Smooth muscle cell (in vitro differentiated cells): ENCODE results near the gene NDUFAF4. TPM values are rescaled to one million over a fixed set of nuclear protein-coding genes. Genes with fewer than 3 reads are reported as not detected.

Experiments
- DNase-seq: peaks from one replicate; lab custom pipeline; 2025; ENCODE audit not compliant: unreplicated experiment; lab: John Stamatoyannopoulos, UW
- H2AFZ ChIP-seq: fragments of 200-600 bp; sonication (generic); 2 replicates; pipeline ENCODE4 v1.6.0; 2016; ENCODE audit warnings: antibody characterized with exemption, low read depth, mild to moderate bottlenecking
- H3F3A ChIP-seq: fragments of 200-600 bp; sonication (generic); 2 replicates; pipeline ENCODE4 v1.6.0; 2017; ENCODE audit warnings: antibody characterized with exemption, low read depth
- H3K27ac ChIP-seq: fragments of 200-600 bp; sonication (generic); 2 replicates; pipeline ENCODE4 v1.5.1; 2016; ENCODE audit warnings: low read depth, mild to moderate bottlenecking
- H3K27me3 ChIP-seq: fragments of 200-600 bp; sonication (generic); 2 replicates; pipeline ENCODE4 v1.6.1; 2016; ENCODE audit warnings: low read depth, mild to moderate bottlenecking
- H3K36me3 ChIP-seq: fragments of 200-600 bp; sonication (generic); 2 replicates; pipeline ENCODE4 v1.5.1; 2016; ENCODE audit warnings: low read depth
- H3K4me1 ChIP-seq: fragments of 200-600 bp; sonication (generic); 2 replicates; pipeline ENCODE4 v1.5.1; 2016; ENCODE audit warnings: low read depth
- H3K4me2 ChIP-seq: fragments of 200-600 bp; sonication (generic); 2 replicates; pipeline ENCODE4 v1.6.0; 2016; ENCODE audit warnings: mild to moderate bottlenecking
- H3K4me3 ChIP-seq: fragments of 200-600 bp; sonication (generic); 2 replicates; pipeline ENCODE4 v1.5.1; 2016; ENCODE audit warnings: mild to moderate bottlenecking
- H3K79me2 ChIP-seq: fragments of 200-600 bp; sonication (generic); 2 replicates; pipeline ENCODE4 v1.6.0; 2016; ENCODE audit warnings: low read depth, mild to moderate bottlenecking
- H3K9ac ChIP-seq: fragments of 200-600 bp; sonication (generic); 2 replicates; pipeline ENCODE4 v1.6.0; 2016; ENCODE audit warnings: low read depth
- H3K9me3 ChIP-seq: fragments of 200-600 bp; sonication (generic); replicated peaks from 2 replicates; pipeline ENCODE4 v1.5.1; 2016; ENCODE audit warnings: low read depth
- H4K20me1 ChIP-seq: fragments of 200-600 bp; sonication (generic); 2 replicates; pipeline ENCODE4 v1.6.0; 2016; ENCODE audit warnings: low read depth
- CTCF ChIP-seq: fragments of 200-600 bp; sonication (generic); IDR thresholded peaks from 2 replicates; pipeline ENCODE4 v1.5.1; 2017; ENCODE audit warnings: borderline replicate concordance, mild to moderate bottlenecking, antibody characterized with exemption; ENCODE audit not compliant: insufficient read depth, poor library complexity, severe bottlenecking
- WGBS: methylation state at CpG from one replicate; pipeline ENCODE4 v1.1.7; 2016; ENCODE audit warnings: low lambda C conversion rate; 5-methylcytosine and 5-hydroxymethylcytosine counted together
- polyA plus RNA-seq: library from polyadenylated mRNA; unstranded; fragments of >200 nt; fragmentation: Nextera tagmentation; extraction: Ambion mirVana; gene quantifications from 2 replicates; pipeline ENCODE4 v1.2.1, GENCODE V29; 2016
- total RNA-seq: library from RNA; depleted of rRNA; stranded (reverse); fragments of >200 nt; gene quantifications from 2 replicates; pipeline ENCODE4 v1.2.3, GENCODE V29; 2014

NDUFAF4 gene
- total and polyA plus RNA-seq, 2 experiments from 2014 or later, result 40.4 to 51.0 TPM

GRCh38 chr6:96917098-96917497 lies 19.4 kb upstream of the NDUFAF4 start:
- no peak for TF ChIP-seq CTCF
- WGBS, result 86% methylated on average over 1 of the region's 1 CpG

GRCh38 chr6:96913621-96914020 lies 15.9 kb upstream of the NDUFAF4 start:
- WGBS, result 70% methylated on average over 3 of the region's 3 CpGs
- no peak overlapping the region for H3K4me2 ChIP-seq
- DNase-seq, result no peak

More at GRCh38 chr6:96917098-96917497, 19.4 kb upstream of the NDUFAF4 start:
- no peaks in the 10 kb centered on the region for H4K20me1 ChIP-seq
- peaks cover 26% of the 10 kb centered on the region for H3K27me3 ChIP-seq
- DNase-seq, result no peak
- H3K36me3 ChIP-seq, result no peaks in the 10 kb centered on the region
- no peaks in the 10 kb centered on the region for H3K4me1 ChIP-seq
- no peaks in the 10 kb centered on the region for H3K9me3 ChIP-seq
- H3K79me2 ChIP-seq, result no peaks in the 10 kb centered on the region
- no peaks in the 10 kb centered on the region for H3F3A ChIP-seq
- no peak overlapping the region for H3K4me2 ChIP-seq
- H3K4me3 ChIP-seq, result no peak overlapping the region
- no peak overlapping the region for H3K27ac ChIP-seq
- H3K9ac ChIP-seq, result no peak overlapping the region
- H2AFZ ChIP-seq, result no peak overlapping the region

GRCh38 chr6:96911751-96912150 lies 14.1 kb upstream of the NDUFAF4 start:
- Histone ChIP-seq H4K20me1 (no peaks in the 10 kb centered on the region), H3K9ac (no peak overlapping the region), H3K4me2 (no peak overlapping the region), H3K36me3 (no peaks in the 10 kb centered on the region), H3F3A (no peaks in the 10 kb centered on the region), H3K9me3 (no peaks in the 10 kb centered on the region), H3K4me1 (no peaks in the 10 kb centered on the region), H3K27me3 (no peaks in the 10 kb centered on the region), H3K27ac (no peak overlapping the region), H2AFZ (no peak overlapping the region), H3K79me2 (no peaks in the 10 kb centered on the region), H3K4me3 (no peak overlapping the region)
- DNase-seq, result no peak
- 98% methylated on average over 4 of the region's 4 CpGs for WGBS
- TF ChIP-seq CTCF, result no peak

More at GRCh38 chr6:96913621-96914020, 15.9 kb upstream of the NDUFAF4 start:
- Histone ChIP-seq H3K4me1 (no peaks in the 10 kb centered on the region), H3F3A (no peaks in the 10 kb centered on the region), H2AFZ (no peak overlapping the region), H3K27me3 (peaks cover 2% of the 10 kb centered on the region), H3K9ac (no peak overlapping the region), H3K27ac (no peak overlapping the region), H4K20me1 (no peaks in the 10 kb centered on the region), H3K4me3 (no peak overlapping the region), H3K9me3 (no peaks in the 10 kb centered on the region), H3K36me3 (no peaks in the 10 kb centered on the region), H3K79me2 (no peaks in the 10 kb centered on the region)
- no peak for TF ChIP-seq CTCF

GRCh38 chr6:96911171-96911570 lies 13.5 kb upstream of the NDUFAF4 start:
- Histone ChIP-seq H3K36me3 (no peaks in the 10 kb centered on the region), H3K9me3 (no peaks in the 10 kb centered on the region), H3K79me2 (no peaks in the 10 kb centered on the region), H3K27ac (no peak overlapping the region), H3K4me2 (no peak overlapping the region), H3K4me1 (no peaks in the 10 kb centered on the region), H3K27me3 (peaks cover under 1% of the 10 kb centered on the region), H3K4me3 (no peak overlapping the region), H3F3A (no peaks in the 10 kb centered on the region), H3K9ac (no peak overlapping the region), H2AFZ (no peak overlapping the region), H4K20me1 (no peaks in the 10 kb centered on the region)
- TF ChIP-seq CTCF, result no peak
- WGBS, result 90% methylated on average over 3 of the region's 3 CpGs
- DNase-seq, result no peak
